Measurements from ENCODE around the gene PKD2L2. TPM values are rescaled to one million over a fixed set of nuclear protein-coding genes. Genes with fewer than 3 reads are reported as not detected.

Gene PKD2L2
- total and polyA plus RNA-seq, 9 of the 15 experiments (the other 6 are each of a cell fraction or from before 2014, with no cell fraction given): 0.08 to 0.25 (median 0.11) TPM; not detected in 5

- no peak for DNase-seq (ENCODE audit: extremely low read depth in 1 of 4, low spot score in 3 of 4)
- intact Hi-C loops (cut with micrococcal nuclease): no loop called here
- Histone ChIP-seq H4K20me1 (replicated peaks; ENCODE audit: control insufficient read depth, insufficient read depth, low read length) (no peaks in the 10 kb centered on the region), H3K4me2 (ENCODE audit: insufficient read depth, low read length) (no peak overlapping the region), H3K27ac (ENCODE audit: extremely low read depth, low read depth, low read length) (no peak overlapping the region), H3K9me1 (ENCODE audit: control insufficient read depth, insufficient read depth, low read length) (no peaks in the 10 kb centered on the region), H3K4me1 (replicated peaks in 1 of 2; ENCODE audit: control insufficient read depth in 2 of 2, insufficient read depth in 2 of 2, low read length in 2 of 2) (no peaks in the 10 kb centered on the region), H3K79me2 (ENCODE audit: control insufficient read depth, insufficient read depth, low read length) (no peaks in the 10 kb centered on the region), H3K27me3 (ENCODE audit: control insufficient read depth in 2 of 2, insufficient read depth in 2 of 2, low read length in 2 of 2) (no peaks in the 10 kb centered on the region), H3K36me3 (ENCODE audit: control insufficient read depth, insufficient read depth, low read length) (peaks cover 59% of the 10 kb centered on the region), H3K9me3 (replicated peaks; ENCODE audit: control insufficient read depth, insufficient read depth, low read depth, low read length) (no peaks in the 10 kb centered on the region), H2AFZ (ENCODE audit: low read depth, low read length) (no peak overlapping the region), H3K9ac (ENCODE audit: insufficient read depth in 1 of 2, low read depth in 2 of 2, low read length in 2 of 2) (no peak overlapping the region), H3K4me3 (no peak overlapping the region)
- POLR2A ChIA-PET: no interaction called here
- in situ Hi-C loops (cut with MboI): no loop called here
- ATAC-seq: no peak
- FAIRE-seq: no peak
- CTCF ChIA-PET (ENCODE audit: low intra/inter-chr PET ratio): no interaction called here
- BruUV-seq (replicated peaks): no TSS peak
- WGBS (ENCODE audit: insufficient coverage, low coverage, missing lambda C conversion rate): 93% methylated on average over 1 of the region's 1 CpG
- TF ChIP-seq PHF8 (IDR thresholded peaks at IDR 0.05; ENCODE audit: borderline replicate concordance, low read length) (no peak), GMEB1 (CRISPR knock-in tag; IDR thresholded peaks at IDR 0.05) (no peak), MEF2D (tag; conservative IDR thresholded peaks at IDR 0.05; ENCODE audit: low read depth) (no peak), ATF3 (IDR thresholded peaks at IDR 0.05) (no peak), ATF3 (CRISPR knock-in tag; conservative IDR thresholded peaks at IDR 0.05) (no peak), TFE3 (CRISPR knock-in tag; IDR thresholded peaks at IDR 0.05) (no peak), PHF20 (IDR thresholded peaks at IDR 0.05; ENCODE audit: partially characterized antibody) (no peak), ZC3H4 (CRISPR knock-in tag; IDR thresholded peaks at IDR 0.05; ENCODE audit: borderline replicate concordance) (no peak), UBTF (IDR thresholded peaks at IDR 0.05; ENCODE audit: borderline replicate concordance in 1 of 2, low read depth in 2 of 2, low read length in 2 of 2) (no peak), BDP1 (IDR thresholded peaks at IDR 0.05; ENCODE audit: insufficient read depth, insufficient read length) (no peak), ZNF217 (CRISPR knock-in tag; IDR thresholded peaks at IDR 0.05) (no peak), ZNF143 (CRISPR knock-in tag; IDR thresholded peaks at IDR 0.05) (no peak), SMARCA4 (IDR thresholded peaks at IDR 0.05) (no peak), POLR2A (conservative IDR thresholded peaks at IDR 0.05) (no peak), TCF15 (CRISPR knock-in tag; IDR thresholded peaks at IDR 0.05) (no peak)
These were observed 49.5 kb downstream of the PKD2L2 start for GRCh38 chr5:137938751-137939143.
